Measurements from ENCODE around the gene MBP. TPM values are rescaled to one million over a fixed set of nuclear protein-coding genes. Genes with fewer than 3 reads are reported as not detected.

The MBP gene
- total and polyA plus RNA-seq, 2 donors (not counting 3 experiments of a cell fraction or from before 2014, with no cell fraction given): 1.7 to 2.3 TPM

GRCh38 chr18:77051581-77052296 is 80.8 kb downstream of the MBP start:
- ChIA-PET CTCF (interaction anchor here (1.1 kb wide), 1 partner anchor 51 kb away, joined by 3 read pairs; no protein-coding TSS in a partner anchor), POLR2A (no interaction called here)
- H3K9me3 ChIP-seq (replicated peaks; ENCODE audit: control insufficient read depth, insufficient read depth, low read length): no peaks in the 10 kb centered on the region
- DNase-seq (ENCODE audit: low read depth, low spot score) (no peak), FAIRE-seq (no peak)
- intact Hi-C loops (cut with micrococcal nuclease): no loop called here
- no peaks in the 10 kb centered on the region for H3K79me2 ChIP-seq (ENCODE audit: control insufficient read depth, insufficient read depth, low read length)
- no peaks in the 10 kb centered on the region for H3K36me3 ChIP-seq (ENCODE audit: control insufficient read depth in 2 of 2, extremely low read depth in 1 of 2, insufficient read depth in 2 of 2, low read length in 2 of 2)
- no peaks in the 10 kb centered on the region for H4K20me1 ChIP-seq (replicated peaks; ENCODE audit: control insufficient read depth, extremely low read depth, insufficient read depth, low read length)
- H3K27ac ChIP-seq (ENCODE audit: insufficient read depth, low read depth, low read length): no peak overlapping the region
- H2AFZ ChIP-seq (ENCODE audit: low read depth, low read length): no peak overlapping the region
- no peak overlapping the region for H3K4me2 ChIP-seq (ENCODE audit: insufficient read depth, low read length)
- H3K9ac ChIP-seq (replicated peaks; ENCODE audit: extremely low read depth, insufficient read depth, low read length): no peak overlapping the region
- no peaks in the 10 kb centered on the region for H3K27me3 ChIP-seq (ENCODE audit: control insufficient read depth in 2 of 2, insufficient read depth in 2 of 2, low read length in 2 of 2)
- BruUV-seq (replicated peaks): no TSS peak
- no peaks in the 10 kb centered on the region for H3K9me1 ChIP-seq (replicated peaks; ENCODE audit: control insufficient read depth, extremely low read depth, insufficient read depth, low read length)
- H3K4me3 ChIP-seq (replicated peaks in 1 of 3; ENCODE audit: insufficient read depth in 1 of 3, low read depth in 1 of 3, low read length in 3 of 3): no peak overlapping the region
- TF ChIP-seq GATA2 (IDR thresholded peaks at IDR 0.05; ENCODE audit: insufficient read depth, insufficient read length, low read depth, low read length): no peak
- TF ChIP-seq POLR2A (IDR thresholded peaks at IDR 0.05; ENCODE audit: low read depth, low read length): no peak
- TF ChIP-seq FOS (IDR thresholded peaks at IDR 0.05; ENCODE audit: borderline replicate concordance, insufficient read depth, low read length): no peak
- no peak for TF ChIP-seq CTCF (IDR thresholded peaks at IDR 0.05; ENCODE audit: extremely low read depth in 1 of 2, insufficient read depth in 1 of 2, low read depth in 1 of 2, low read length in 2 of 2)
- dilution Hi-C loops (cut with MboI; ENCODE audit: extremely low pct_ligation_motif_present, low sequenced_read_pairs): no loop called here
- H3K4me1 ChIP-seq (ENCODE audit: control insufficient read depth, extremely low read depth, insufficient read depth, low read length): peaks cover 22% of the 10 kb centered on the region

- H3K79me2 ChIP-seq (ENCODE audit: control insufficient read depth, insufficient read depth, low read length): no peaks in the 10 kb centered on the region
- intact Hi-C loops (cut with micrococcal nuclease): no loop called here
- peaks cover 9% of the 10 kb centered on the region for H3K4me1 ChIP-seq (ENCODE audit: control insufficient read depth, extremely low read depth, insufficient read depth, low read length)
- no peak for FAIRE-seq
- BruUV-seq (replicated peaks): no TSS peak
- no peaks in the 10 kb centered on the region for H3K27me3 ChIP-seq (ENCODE audit: control insufficient read depth in 2 of 2, insufficient read depth in 2 of 2, low read length in 2 of 2)
- no peak overlapping the region for H2AFZ ChIP-seq (ENCODE audit: low read depth, low read length)
- POLR2A ChIA-PET: no interaction called here
- no peak overlapping the region for H3K4me2 ChIP-seq (ENCODE audit: insufficient read depth, low read length)
- no peaks in the 10 kb centered on the region for H3K36me3 ChIP-seq (ENCODE audit: control insufficient read depth in 2 of 2, extremely low read depth in 1 of 2, insufficient read depth in 2 of 2, low read length in 2 of 2)
- DNase-seq (ENCODE audit: low read depth, low spot score): no peak
- CTCF ChIA-PET: interaction anchor here (0.8 to 1.6 kb wide), 3 partner anchors 49 to 162 kb away, joined by 3 to 8 read pairs (median 3); no protein-coding TSS in a partner anchor
- TF ChIP-seq, protein P1, sequence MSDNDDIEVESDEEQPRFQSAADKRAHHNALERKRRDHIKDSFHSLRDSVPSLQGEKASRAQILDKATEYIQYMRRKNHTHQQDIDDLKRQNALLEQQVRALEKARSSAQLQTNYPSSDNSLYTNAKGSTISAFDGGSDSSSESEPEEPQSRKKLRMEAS (IDR thresholded peaks at IDR 0.05; ENCODE audit: insufficient read depth, insufficient read length): no peak
- TF ChIP-seq CTCF (IDR thresholded peaks at IDR 0.05; ENCODE audit: extremely low read depth in 1 of 2, insufficient read depth in 1 of 2, low read depth in 1 of 2, low read length in 2 of 2): no peak
- no peak for TF ChIP-seq GATA2 (IDR thresholded peaks at IDR 0.05; ENCODE audit: insufficient read depth, insufficient read length, low read depth, low read length)
- no peak for TF ChIP-seq EZH2 (IDR thresholded peaks at IDR 0.05; ENCODE audit: borderline replicate concordance, low read depth, low read length, severe bottlenecking)
- TF ChIP-seq JUN (IDR thresholded peaks at IDR 0.05; ENCODE audit: borderline replicate concordance, insufficient read depth, insufficient read length, low read depth): no peak
- H4K20me1 ChIP-seq (replicated peaks; ENCODE audit: control insufficient read depth, extremely low read depth, insufficient read depth, low read length): no peaks in the 10 kb centered on the region
- no peaks in the 10 kb centered on the region for H3K9me1 ChIP-seq (replicated peaks; ENCODE audit: control insufficient read depth, extremely low read depth, insufficient read depth, low read length)
- H3K9ac ChIP-seq (replicated peaks; ENCODE audit: extremely low read depth, insufficient read depth, low read length): no peak overlapping the region
- dilution Hi-C loops (cut with MboI; ENCODE audit: extremely low pct_ligation_motif_present, low sequenced_read_pairs): no loop called here
- no peaks in the 10 kb centered on the region for H3K9me3 ChIP-seq (replicated peaks; ENCODE audit: control insufficient read depth, insufficient read depth, low read length)
- no peak overlapping the region for H3K27ac ChIP-seq (ENCODE audit: insufficient read depth, low read depth, low read length)
- H3K4me3 ChIP-seq (replicated peaks in 1 of 3; ENCODE audit: insufficient read depth in 1 of 3, low read depth in 1 of 3, low read length in 3 of 3): no peak overlapping the region
These were observed 82.6 kb downstream of the MBP start for GRCh38 chr18:77049938-77050337.

Data from endothelial cell of umbilical vein (primary cell).